Gastroesophageal sphincter (tissue), 4 donors: ENCODE measurements around the gene HAX1. TPM values are rescaled to one million over a fixed set of nuclear protein-coding genes. Genes with fewer than 3 reads are reported as not detected.
"Not testable (repeated sequence)": the region's sequence is repeated elsewhere in the genome, so short reads cannot be mapped to it uniquely, and the experiment has no call there.

Experiments
- ATAC-seq: fragments of 150-250 bp; one replicate; pipeline ENCODE4 v1.9.1; 2016; ENCODE audit warnings: mild to moderate bottlenecking, moderate library complexity
- H3K27ac ChIP-seq, 4 donors: fragments of 200-600 bp; sonication (generic) in 3 of 4; 1 replicate in 3 of 4; 2 replicates in 1 of 4; pipeline ENCODE4 v1.5.1; 2016 to 2019
- H3K27me3 ChIP-seq: fragments of 200-600 bp; sonication (generic); one replicate; pipeline ENCODE4 v1.5.1; 2019
- H3K36me3 ChIP-seq, 2 donors: fragments of 200-600 bp; sonication (generic); one replicate each; pipeline ENCODE4 v1.5.1; 2019; ENCODE audit warnings: control low read depth in 1 of 2
- H3K4me1 ChIP-seq, 3 donors: fragments of 200-600 bp; sonication (generic); 1 replicate in 2 of 3; 2 replicates in 1 of 3; pipeline ENCODE4 v1.5.1; 2016 to 2019; ENCODE audit warnings: control low read depth in 2 of 3
- H3K4me3 ChIP-seq, 2 donors: fragments of 200-600 bp; sonication (generic); one replicate each; pipeline ENCODE4 v1.5.1; 2019; ENCODE audit warnings: mild to moderate bottlenecking in 1 of 2, moderate library complexity in 1 of 2
- H3K9me3 ChIP-seq, 3 donors: fragments of 200-600 bp; sonication (generic); one replicate each; pipeline ENCODE4 v1.5.1; 2017 to 2019; ENCODE audit warnings: control low read depth in 2 of 3
- CTCF ChIP-seq, 4 experiments: fragments of 200-600 bp in 2 of 4; fragments of 450-650 bp in 2 of 4; sonication (generic) in 1 of 4; IDR thresholded peaks; one replicate each; pipeline ENCODE4 v1.5.1; 2017 to 2019; ENCODE audit warnings: antibody characterized with exemption in 4 of 4, mild to moderate bottlenecking in 2 of 4, moderate library complexity in 2 of 4
- EP300 ChIP-seq: sonication (generic); formaldehyde crosslinking; IDR thresholded peaks from one replicate; pipeline ENCODE4 v1.6.1; 2017; ENCODE audit warnings: antibody characterized with exemption, mild to moderate bottlenecking
- POLR2A ChIP-seq, 2 donors: fragments of 450-650 bp; IDR thresholded peaks; one replicate each; pipeline ENCODE4 v1.6.1; 2017; ENCODE audit warnings: antibody characterized with exemption in 2 of 2, mild to moderate bottlenecking in 2 of 2, moderate library complexity in 1 of 2
- POLR2AphosphoS5 ChIP-seq: sonication (generic); formaldehyde crosslinking; IDR thresholded peaks from one replicate; pipeline ENCODE4 v1.6.1; 2017; ENCODE audit warnings: antibody characterized with exemption
- WGBS, 2 donors: methylation state at CpG; one replicate each; pipeline ENCODE4 v1.1.5; 2018; ENCODE audit warnings: low coverage in 1 of 2; 5-methylcytosine and 5-hydroxymethylcytosine counted together
- total RNA-seq, 4 donors: library from RNA; depleted of rRNA; stranded (reverse); fragments of >200 nt; gene quantifications; one replicate each; pipeline ENCODE4 v1.1.0, GENCODE V29; 2016

Gene HAX1
- total RNA-seq, 4 donors from 2014 or later: 86.7 to 128 (median 120) TPM

- no peak for ATAC-seq
- no peaks in the 10 kb centered on the region for H3K36me3 ChIP-seq
- 86% methylated on average over 1 of the region's 1 CpG; no CpG with 5 or more reads in 1 of the 2 donors for WGBS, 2 donors
- H3K4me3 ChIP-seq: no peak overlapping the region
- no peak overlapping the region for H3K27ac ChIP-seq
- H3K27me3 ChIP-seq: no peaks in the 10 kb centered on the region
- H3K9me3 ChIP-seq: peaks cover 0 to 6% (median 0%) of the 10 kb centered on the region in 3 donors
- no peaks in the 10 kb centered on the region for H3K4me1 ChIP-seq
- TF ChIP-seq CTCF (IDR thresholded peaks at IDR 0.05): no peak
- no peak for TF ChIP-seq POLR2A (IDR thresholded peaks at IDR 0.05)
- TF ChIP-seq POLR2AphosphoS5: no peak
- TF ChIP-seq EP300: no peak
Observed at GRCh38 chr1:154301582-154301981, 29.2 kb downstream of the HAX1 start.

- no peak overlapping the region for H3K27ac ChIP-seq
- WGBS, 2 donors: 57 to 76% methylated on average over 6 to 9 of the region's 9 CpGs
Observed at GRCh38 chr1:154304664-154305337, 32.4 kb downstream of the HAX1 start.

GRCh38 chr1:154306151-154306550 lies 33.7 kb downstream of the HAX1 start:
- TF ChIP-seq POLR2A (IDR thresholded peaks at IDR 0.05) (no peak), POLR2AphosphoS5 (no peak), EP300 (no peak)
- no peaks in the 10 kb centered on the region for H3K4me1 ChIP-seq
- no peak overlapping the region for H3K4me3 ChIP-seq
- H3K27ac ChIP-seq: no peak overlapping the region
- ATAC-seq: no peak
- no peaks in the 10 kb centered on the region for H3K9me3 ChIP-seq
- WGBS, 2 donors: 58 to 100% methylated on average over 1 to 2 of the region's 3 CpGs
- H3K27me3 ChIP-seq: no peaks in the 10 kb centered on the region
- H3K36me3 ChIP-seq: no peaks in the 10 kb centered on the region

More at GRCh38 chr1:154304664-154305337, 32.4 kb downstream of the HAX1 start:
- ATAC-seq: no peak
- Histone ChIP-seq H3K9me3 (no peaks in the 10 kb centered on the region), H3K4me1 (no peaks in the 10 kb centered on the region), H3K36me3 (no peaks in the 10 kb centered on the region), H3K4me3 (no peak overlapping the region), H3K27me3 (no peaks in the 10 kb centered on the region)
- TF ChIP-seq POLR2AphosphoS5 (no peak), EP300 (no peak), CTCF (IDR thresholded peaks at IDR 0.05) (no peak), POLR2A (IDR thresholded peaks at IDR 0.05) (no peak)

DNA sequence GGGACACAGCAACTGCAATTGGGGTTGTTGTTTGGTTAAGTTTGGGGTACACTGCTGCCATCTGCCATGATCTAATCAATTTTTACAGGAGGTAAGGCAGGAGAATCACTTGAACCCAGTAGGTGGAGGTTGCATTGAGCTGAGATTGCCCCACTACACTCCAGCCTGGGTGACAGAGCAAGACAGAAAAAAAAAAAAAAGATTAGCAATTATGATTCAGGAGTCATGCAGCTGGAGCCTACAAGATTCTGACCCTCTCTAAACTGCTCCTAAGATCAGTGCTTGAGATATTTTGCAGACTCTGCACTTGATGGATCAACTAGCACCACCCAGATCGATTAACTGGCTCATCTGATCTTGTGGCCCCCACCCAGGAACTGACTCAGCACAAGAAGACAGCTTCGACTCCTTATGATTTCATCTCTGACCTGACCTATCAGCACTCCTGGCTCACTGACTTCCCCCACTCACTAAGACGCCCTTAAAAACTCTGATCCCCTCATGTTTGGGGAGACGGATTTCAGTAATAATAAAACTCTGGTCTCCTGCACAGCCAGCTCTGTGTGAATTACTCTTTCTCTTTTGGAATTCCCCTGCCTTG lies 35.3 kb downstream of the HAX1 start:
- H3K27me3 ChIP-seq, ATAC-seq, H3K4me3 ChIP-seq: not testable (repeated sequence)

DNA sequence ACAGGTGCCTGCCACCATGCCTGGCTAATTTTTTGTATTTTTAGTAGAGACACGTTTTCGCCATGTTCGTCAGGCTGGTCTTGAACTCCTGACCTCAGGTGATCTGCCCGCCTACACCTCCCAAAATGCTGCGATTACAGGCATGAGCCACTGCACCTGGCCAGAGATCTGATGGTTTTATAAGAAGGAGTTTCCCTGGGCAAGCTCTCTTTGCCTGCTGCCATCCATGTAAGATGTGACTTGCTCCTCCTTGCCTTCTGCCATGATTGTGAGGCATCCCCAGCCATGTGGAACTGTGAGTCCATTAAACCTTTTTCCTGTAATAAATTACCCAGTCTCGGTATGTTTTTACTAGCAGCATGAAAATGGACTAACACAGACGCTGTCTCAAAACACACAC lies 36.7 kb downstream of the HAX1 start:
- 86 to 87% methylated on average over 2 to 7 of the region's 7 CpGs for WGBS, 2 donors
- not testable (repeated sequence) for H3K27me3 ChIP-seq, H3K36me3 ChIP-seq, H3K27ac ChIP-seq, ATAC-seq, H3K4me3 ChIP-seq, H3K9me3 ChIP-seq, H3K4me1 ChIP-seq

More for the DNA sequence above, 35.3 kb downstream of the HAX1 start:
- not testable (repeated sequence) for H3K36me3 ChIP-seq, H3K4me1 ChIP-seq, H3K27ac ChIP-seq, H3K9me3 ChIP-seq
- 56 to 70% methylated on average over 4 of the region's 4 CpGs for WGBS, 2 donors

GRCh38 chr1:154312229-154313065 lies 40.0 kb downstream of the HAX1 start:
- not testable (repeated sequence) for H3K36me3 ChIP-seq, H3K9me3 ChIP-seq, H3K27me3 ChIP-seq, H3K4me1 ChIP-seq, H3K4me3 ChIP-seq, H3K27ac ChIP-seq, ATAC-seq
- WGBS, 2 donors: 65 to 78% methylated on average over 6 to 11 of the region's 13 CpGs

GRCh38 chr1:154313066-154313356 lies 40.6 kb downstream of the HAX1 start:
- WGBS, 2 donors: 75 to 76% methylated on average over 2 to 3 of the region's 10 CpGs
- no peak for ATAC-seq
- no peak for TF ChIP-seq POLR2A (IDR thresholded peaks at IDR 0.05)
- TF ChIP-seq EP300: no peak
- no peak for TF ChIP-seq CTCF (IDR thresholded peaks at IDR 0.05)
- no peak for TF ChIP-seq POLR2AphosphoS5

DNA sequence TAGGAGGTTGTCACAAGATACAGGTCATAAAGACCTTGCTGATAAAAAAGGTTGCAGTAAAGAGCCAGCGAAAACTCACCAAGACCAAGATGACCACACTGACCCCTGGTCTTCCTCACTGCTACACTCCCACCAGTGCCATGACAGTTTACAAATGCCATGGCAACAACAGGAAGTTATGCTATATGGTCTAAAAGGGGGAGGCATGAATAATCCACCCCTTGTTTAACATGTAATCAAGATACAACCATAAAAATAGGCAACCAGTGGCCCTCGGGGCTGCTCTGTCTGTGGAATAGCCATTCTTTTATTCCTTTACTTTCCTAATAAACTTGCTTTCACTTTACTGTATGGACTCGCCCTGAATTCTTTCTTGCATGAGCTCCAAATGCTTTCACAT lies 41.8 kb downstream of the HAX1 start:
- H3K4me3 ChIP-seq, H3K9me3 ChIP-seq, H3K36me3 ChIP-seq, H3K27ac ChIP-seq, ATAC-seq, H3K4me1 ChIP-seq, H3K27me3 ChIP-seq: not testable (repeated sequence)
- 67 to 91% methylated on average over 2 to 3 of the region's 3 CpGs for WGBS, 2 donors

More at GRCh38 chr1:154313066-154313356, 40.6 kb downstream of the HAX1 start:
- Histone ChIP-seq H3K36me3 (no peaks in the 10 kb centered on the region), H3K27ac (no peak overlapping the region), H3K4me1 (no peaks in the 10 kb centered on the region), H3K4me3 (no peak overlapping the region), H3K9me3 (no peaks in the 10 kb centered on the region), H3K27me3 (no peaks in the 10 kb centered on the region)
